ENCODE data around the gene SLC2A3. TPM values are rescaled to one million over a fixed set of nuclear protein-coding genes. Genes with fewer than 3 reads are reported as not detected.
"Not testable (repeated sequence)": the region's sequence is repeated elsewhere in the genome, so short reads cannot be mapped to it uniquely, and the experiment has no call there.

SLC2A3 gene
- total and polyA plus RNA-seq, 4 donors: 13.4 to 435 (median 126) TPM

DNA sequence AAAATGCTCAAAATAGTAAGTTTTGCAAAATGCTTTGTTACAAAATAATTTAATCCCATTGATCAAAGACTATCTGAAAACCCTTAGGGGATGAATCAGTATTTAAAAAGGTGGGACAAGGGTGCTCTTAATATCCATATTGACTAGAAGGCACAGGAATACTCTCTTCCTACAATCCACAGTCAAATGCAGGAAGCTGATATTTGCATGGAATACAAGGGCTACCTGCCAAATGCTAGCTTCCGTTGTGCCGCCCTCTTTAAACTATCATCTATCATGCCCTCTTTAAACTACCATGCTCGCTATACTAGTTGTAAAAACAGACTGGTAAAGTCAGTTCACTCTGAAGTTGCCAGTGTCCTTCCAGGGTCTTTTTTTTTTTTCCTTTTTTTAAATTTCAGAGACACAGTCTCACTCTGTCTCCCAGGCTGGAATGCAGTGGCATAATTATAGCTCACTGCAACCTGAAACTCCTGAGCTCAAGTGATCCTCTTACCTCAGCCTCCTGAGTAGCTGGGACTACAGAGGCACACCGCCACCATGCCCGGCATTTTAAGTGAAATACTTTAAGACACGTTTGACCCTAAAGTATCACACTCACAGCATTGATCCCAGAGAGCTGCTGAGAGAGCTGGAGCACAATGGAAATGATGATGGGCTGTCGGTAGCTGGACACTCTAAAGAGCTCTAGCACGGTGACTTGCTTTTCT, 6.7 kb downstream of the SLC2A3 start:
- peaks cover 3 to 37% (median 27%) of the 10 kb centered on the region in 4 donors for H3K36me3 ChIP-seq (ENCODE audit: control insufficient read depth in 4 of 4, insufficient read depth in 4 of 4, low read length in 4 of 4)
- no peak overlapping the region for H3K4me3 ChIP-seq
- no peak overlapping the region for H3K9ac ChIP-seq (ENCODE audit: insufficient read depth in 1 of 2, low read length in 2 of 2)
- no peaks in the 10 kb centered on the region for H3K9me3 ChIP-seq (ENCODE audit: control insufficient read depth in 4 of 4, insufficient read depth in 3 of 4, low read length in 3 of 4)
- TF ChIP-seq, protein P1, sequence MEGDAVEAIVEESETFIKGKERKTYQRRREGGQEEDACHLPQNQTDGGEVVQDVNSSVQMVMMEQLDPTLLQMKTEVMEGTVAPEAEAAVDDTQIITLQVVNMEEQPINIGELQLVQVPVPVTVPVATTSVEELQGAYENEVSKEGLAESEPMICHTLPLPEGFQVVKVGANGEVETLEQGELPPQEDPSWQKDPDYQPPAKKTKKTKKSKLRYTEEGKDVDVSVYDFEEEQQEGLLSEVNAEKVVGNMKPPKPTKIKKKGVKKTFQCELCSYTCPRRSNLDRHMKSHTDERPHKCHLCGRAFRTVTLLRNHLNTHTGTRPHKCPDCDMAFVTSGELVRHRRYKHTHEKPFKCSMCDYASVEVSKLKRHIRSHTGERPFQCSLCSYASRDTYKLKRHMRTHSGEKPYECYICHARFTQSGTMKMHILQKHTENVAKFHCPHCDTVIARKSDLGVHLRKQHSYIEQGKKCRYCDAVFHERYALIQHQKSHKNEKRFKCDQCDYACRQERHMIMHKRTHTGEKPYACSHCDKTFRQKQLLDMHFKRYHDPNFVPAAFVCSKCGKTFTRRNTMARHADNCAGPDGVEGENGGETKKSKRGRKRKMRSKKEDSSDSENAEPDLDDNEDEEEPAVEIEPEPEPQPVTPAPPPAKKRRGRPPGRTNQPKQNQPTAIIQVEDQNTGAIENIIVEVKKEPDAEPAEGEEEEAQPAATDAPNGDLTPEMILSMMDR (IDR thresholded peaks at IDR 0.05; ENCODE audit: control extremely low read depth, extremely low read depth): no peak
- DNase-seq (peak; percentile 26 to 61 (median 43)), ATAC-seq (ENCODE audit: insufficient read depth, low FRiP score) (no peak)
- no peaks in the 10 kb centered on the region for H3K27me3 ChIP-seq (ENCODE audit: control insufficient read depth in 3 of 3, insufficient read depth in 3 of 3, low read length in 2 of 3)
- whole genome bisulfite sequencing, 2 donors: 57 to 80% methylated on average over 8 of the region's 8 CpGs
- no peak overlapping the region for H3K27ac ChIP-seq (ENCODE audit: low read depth in 1 of 2, low read length in 1 of 2)
- H3K4me1 ChIP-seq (ENCODE audit: control insufficient read depth in 5 of 5, insufficient read depth in 5 of 5, low read length in 5 of 5): peaks cover 0 to 14% (median 4%) of the 10 kb centered on the region in 5 donors

DNA sequence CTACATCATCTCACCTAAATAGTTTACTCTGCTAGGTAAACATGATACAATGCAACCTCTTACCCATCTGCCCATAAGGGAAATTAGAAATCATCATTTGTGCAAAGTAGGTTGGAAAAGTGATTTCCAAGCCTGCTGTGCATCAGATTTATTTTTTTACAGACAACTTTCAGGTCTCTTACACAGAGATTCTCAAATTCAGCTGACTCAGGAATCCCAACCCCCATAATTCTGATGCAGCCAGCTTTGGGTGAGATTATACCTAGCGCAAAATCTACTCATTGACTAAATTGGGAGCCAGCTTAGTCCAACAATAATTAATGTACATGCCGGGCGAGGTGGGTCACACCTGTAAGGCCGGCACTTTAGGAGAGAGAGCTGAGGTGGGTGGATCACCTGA, 8.5 kb downstream of the SLC2A3 start:
- DNase-seq: no peak
- no peak overlapping the region for H3K27ac ChIP-seq (ENCODE audit: low read depth in 1 of 2, low read length in 1 of 2)

DNA sequence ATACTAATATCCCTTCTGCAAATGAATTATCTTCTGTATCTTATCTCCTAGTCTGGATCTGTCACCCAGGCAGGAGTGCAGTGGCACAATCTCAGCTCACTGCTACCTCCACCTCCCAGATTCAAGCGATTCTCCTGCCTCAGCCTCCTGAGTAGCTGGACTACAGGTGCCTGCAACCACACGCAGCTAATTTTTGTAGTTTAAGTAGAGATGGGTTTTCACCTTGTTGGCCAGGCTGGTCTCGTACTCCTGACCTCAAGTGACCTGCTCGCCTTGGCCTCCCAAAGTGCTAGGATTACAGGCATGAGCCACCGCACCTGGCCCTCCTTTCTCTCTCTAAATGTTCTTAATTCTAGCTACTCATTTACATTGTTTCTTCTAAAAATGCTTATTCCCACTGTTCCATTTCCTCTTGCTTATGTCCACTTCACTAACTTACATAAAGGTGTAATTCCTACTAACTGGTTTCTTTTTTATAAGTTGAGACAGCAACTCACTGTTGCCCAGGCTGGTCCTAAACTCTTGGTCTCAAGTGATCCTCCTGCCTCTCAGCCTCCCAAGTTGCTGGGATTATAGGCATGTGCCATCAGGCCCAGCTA, 9.8 kb downstream of the SLC2A3 start:
- WGBS, 2 donors: 95 to 96% methylated on average over 5 of the region's 5 CpGs
- not testable (repeated sequence) for H3K4me1 ChIP-seq (ENCODE audit: control insufficient read depth in 5 of 5, insufficient read depth in 5 of 5, low read length in 5 of 5); H3K4me3 ChIP-seq; DNase-seq; H3K9ac ChIP-seq (ENCODE audit: insufficient read depth in 1 of 2, low read length in 2 of 2); ATAC-seq (ENCODE audit: insufficient read depth, low FRiP score); H3K9me3 ChIP-seq (ENCODE audit: control insufficient read depth in 4 of 4, insufficient read depth in 3 of 4, low read length in 3 of 4); H3K27ac ChIP-seq (ENCODE audit: low read depth in 1 of 2, low read length in 1 of 2); H3K27me3 ChIP-seq (ENCODE audit: control insufficient read depth in 3 of 3, insufficient read depth in 3 of 3, low read length in 2 of 3)
- peaks cover 8 to 48% (median 27%) of the 10 kb centered on the region in 4 donors for H3K36me3 ChIP-seq (ENCODE audit: control insufficient read depth in 4 of 4, insufficient read depth in 4 of 4, low read length in 4 of 4)

More for the DNA sequence above, 8.5 kb downstream of the SLC2A3 start:
- Histone ChIP-seq H3K36me3 (ENCODE audit: control insufficient read depth in 4 of 4, insufficient read depth in 4 of 4, low read length in 4 of 4) (peaks cover 8 to 46% (median 33%) of the 10 kb centered on the region in 4 donors), H3K4me3 (no peak overlapping the region), H3K4me1 (ENCODE audit: control insufficient read depth in 5 of 5, insufficient read depth in 5 of 5, low read length in 5 of 5) (peaks cover 0 to 1% (median 0%) of the 10 kb centered on the region in 5 donors), H3K9me3 (ENCODE audit: control insufficient read depth in 4 of 4, insufficient read depth in 3 of 4, low read length in 3 of 4) (no peaks in the 10 kb centered on the region), H3K9ac (ENCODE audit: insufficient read depth in 1 of 2, low read length in 2 of 2) (no peak overlapping the region), H3K27me3 (ENCODE audit: control insufficient read depth in 3 of 3, insufficient read depth in 3 of 3, low read length in 2 of 3) (no peaks in the 10 kb centered on the region)
- no peak for ATAC-seq (ENCODE audit: insufficient read depth, low FRiP score)
- TF ChIP-seq, protein P1 (IDR thresholded peaks at IDR 0.05; ENCODE audit: control extremely low read depth, extremely low read depth): no peak
- 95% methylated on average over 4 of the region's 4 CpGs for WGBS, 2 donors
